ENCODE data around the gene TNFRSF1B. TPM values are rescaled to one million over a fixed set of nuclear protein-coding genes. Genes with fewer than 3 reads are reported as not detected.

TNFRSF1B gene
- total RNA-seq, 2 experiments from 2014 or later: 173 to 191 TPM

DNA sequence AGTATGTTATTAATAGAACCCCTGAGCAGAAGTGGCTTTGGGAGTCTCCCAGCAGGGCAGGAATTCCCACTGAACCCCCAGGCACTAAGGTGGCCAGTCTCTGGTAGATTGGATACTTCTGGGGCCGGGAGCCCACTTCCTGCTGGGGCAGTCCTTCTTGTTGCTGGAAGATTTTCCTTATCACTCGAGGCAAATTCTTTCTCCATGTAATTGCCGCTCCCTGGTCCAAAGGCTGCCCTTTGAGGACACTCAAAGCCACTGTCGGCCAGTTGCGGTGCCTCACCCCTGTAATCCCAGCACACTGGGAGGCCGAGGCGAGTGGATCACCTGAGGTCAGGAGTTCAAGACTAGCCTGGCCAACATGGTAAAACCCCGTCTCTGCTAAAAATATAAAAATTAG lies 22.6 kb upstream of the TNFRSF1B start:
- Mint-ChIP-seq H3K4me1 (ENCODE audit: low read depth) (peaks cover 53% of the 10 kb centered on the region), H3K9me3 (peaks cover 4% of the 10 kb centered on the region), H3K36me3 (ENCODE audit: low read depth) (peaks cover 4% of the 10 kb centered on the region), H3K4me3 (no peak overlapping the region), H3K27ac (peak overlapping the region; percentile 62), H3K27me3 (no peaks in the 10 kb centered on the region)
- ATAC-seq (no peak), DNase-seq (no peak)
- POLR2A ChIA-PET: interaction anchor here (1.0 kb wide), 2 partner anchors 9 to 11 kb away, joined by 3 to 4 read pairs; no protein-coding TSS in a partner anchor
- TF ChIP-seq, protein P1, sequence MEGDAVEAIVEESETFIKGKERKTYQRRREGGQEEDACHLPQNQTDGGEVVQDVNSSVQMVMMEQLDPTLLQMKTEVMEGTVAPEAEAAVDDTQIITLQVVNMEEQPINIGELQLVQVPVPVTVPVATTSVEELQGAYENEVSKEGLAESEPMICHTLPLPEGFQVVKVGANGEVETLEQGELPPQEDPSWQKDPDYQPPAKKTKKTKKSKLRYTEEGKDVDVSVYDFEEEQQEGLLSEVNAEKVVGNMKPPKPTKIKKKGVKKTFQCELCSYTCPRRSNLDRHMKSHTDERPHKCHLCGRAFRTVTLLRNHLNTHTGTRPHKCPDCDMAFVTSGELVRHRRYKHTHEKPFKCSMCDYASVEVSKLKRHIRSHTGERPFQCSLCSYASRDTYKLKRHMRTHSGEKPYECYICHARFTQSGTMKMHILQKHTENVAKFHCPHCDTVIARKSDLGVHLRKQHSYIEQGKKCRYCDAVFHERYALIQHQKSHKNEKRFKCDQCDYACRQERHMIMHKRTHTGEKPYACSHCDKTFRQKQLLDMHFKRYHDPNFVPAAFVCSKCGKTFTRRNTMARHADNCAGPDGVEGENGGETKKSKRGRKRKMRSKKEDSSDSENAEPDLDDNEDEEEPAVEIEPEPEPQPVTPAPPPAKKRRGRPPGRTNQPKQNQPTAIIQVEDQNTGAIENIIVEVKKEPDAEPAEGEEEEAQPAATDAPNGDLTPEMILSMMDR (IDR thresholded peaks at IDR 0.05): no peak
- intact Hi-C loops (cut with micrococcal nuclease): no loop called here
- CTCF ChIA-PET: interaction anchor here (1.0 to 1.3 kb wide), 2 partner anchors 34 to 64 kb away, joined by 3 to 6 read pairs; no protein-coding TSS in a partner anchor

- Mint-ChIP-seq H3K4me3 (no peak overlapping the region), H3K9me3 (peaks cover 9% of the 10 kb centered on the region), H3K4me1 (ENCODE audit: low read depth) (peaks cover 60% of the 10 kb centered on the region), H3K27me3 (no peaks in the 10 kb centered on the region), H3K36me3 (ENCODE audit: low read depth) (peaks cover 11% of the 10 kb centered on the region), H3K27ac (peak overlapping the region; percentile 47)
- no peak for DNase-seq
- ChIA-PET POLR2A (interaction anchor here (1.0 to 2.4 kb wide), 4 partner anchors 10 to 22 kb away, joined by 3 to 10 read pairs (median 5); partner anchors contain the start of gene TNFRSF1B), CTCF (interaction anchor here (1.3 to 1.6 kb wide), 3 partner anchors 11 to 33 kb away, joined by 3 to 8 read pairs (median 6); no protein-coding TSS in a partner anchor)
- intact Hi-C loops (cut with micrococcal nuclease): no loop called here
- ATAC-seq: no peak
- TF ChIP-seq, protein P1 (IDR thresholded peaks at IDR 0.05): no peak
These were observed 21.8 kb upstream of the TNFRSF1B start for GRCh38 chr1:12144969-12145368.

DNA sequence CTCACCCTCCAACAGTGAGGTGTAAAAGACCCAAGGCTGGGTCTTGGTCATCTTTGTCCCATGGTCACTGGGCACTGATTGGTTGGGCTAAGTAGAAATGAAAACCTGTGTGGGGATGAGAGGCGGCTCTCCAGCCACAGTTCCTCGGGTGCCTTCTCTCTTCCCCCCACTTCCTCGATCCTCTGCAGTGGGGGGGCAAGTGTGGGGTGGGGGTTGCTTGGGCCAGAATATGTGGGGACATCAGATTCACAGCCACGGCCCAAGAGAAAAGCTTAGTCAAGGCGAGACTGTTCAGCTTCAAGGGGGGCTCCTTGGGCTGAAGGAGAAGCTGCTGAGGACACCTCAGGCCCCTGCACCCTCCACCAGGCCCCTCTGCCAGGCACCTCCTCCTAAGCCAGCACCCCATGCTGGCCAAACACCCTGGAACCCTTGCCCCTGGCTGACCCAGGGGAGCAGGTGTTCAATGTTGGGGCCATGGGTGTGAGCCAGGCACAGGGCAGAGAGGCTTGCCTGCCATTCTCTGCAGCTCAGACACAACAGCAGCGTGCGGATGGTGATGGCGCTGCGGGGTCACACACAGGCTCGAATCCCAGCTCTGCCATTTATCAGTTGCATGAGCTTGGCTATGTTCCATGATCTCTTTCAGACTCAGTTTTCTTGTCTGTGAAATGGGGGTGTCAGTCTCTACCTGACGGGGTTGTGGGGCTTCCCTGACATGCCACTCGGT lies 21.0 kb upstream of the TNFRSF1B start:
- TF ChIP-seq, protein P1 (IDR thresholded peaks at IDR 0.05): no peak
- peaks cover 68% of the 10 kb centered on the region for H3K4me1 Mint-ChIP-seq (ENCODE audit: low read depth)
- DNase-seq (no peak), ATAC-seq (no peak)
- POLR2A ChIA-PET: interaction anchor here (0.5 to 2.4 kb wide), 7 partner anchors 10 to 737 kb away, joined by 3 to 10 read pairs (median 4); partner anchors contain the start of gene TNFRSF1B
- CTCF ChIA-PET: interaction anchor here (1.3 to 1.7 kb wide), 5 partner anchors 8 to 32 kb away, joined by 3 to 8 read pairs (median 5); no protein-coding TSS in a partner anchor
- H3K27me3 Mint-ChIP-seq: no peaks in the 10 kb centered on the region
- peaks cover 11% of the 10 kb centered on the region for H3K9me3 Mint-ChIP-seq
- no peak overlapping the region for H3K4me3 Mint-ChIP-seq
- H3K36me3 Mint-ChIP-seq (ENCODE audit: low read depth): peaks cover 17% of the 10 kb centered on the region
- H3K27ac Mint-ChIP-seq: peak overlapping the region; percentile 65
- intact Hi-C loops (cut with micrococcal nuclease): no loop called here

- intact Hi-C loops (cut with micrococcal nuclease): no loop called here
- DNase-seq: no peak
- CTCF ChIA-PET: interaction anchor here (1.2 to 1.7 kb wide), 6 partner anchors 9 to 43 kb away, joined by 3 to 8 read pairs (median 4); no protein-coding TSS in a partner anchor
- Mint-ChIP-seq H3K27ac (peak overlapping the region; percentile 65), H3K9me3 (peaks cover 15% of the 10 kb centered on the region), H3K4me1 (ENCODE audit: low read depth) (peaks cover 76% of the 10 kb centered on the region), H3K4me3 (no peak overlapping the region), H3K36me3 (ENCODE audit: low read depth) (peaks cover 21% of the 10 kb centered on the region), H3K27me3 (no peaks in the 10 kb centered on the region)
- POLR2A ChIA-PET: interaction anchor here (0.8 to 2.4 kb wide), 6 partner anchors 9 to 31 kb away, joined by 3 to 10 read pairs (median 4); partner anchors contain the start of gene TNFRSF1B
- ATAC-seq: no peak
- TF ChIP-seq, protein P1 (IDR thresholded peaks at IDR 0.05): no peak
These were observed 20.3 kb upstream of the TNFRSF1B start for GRCh38 chr1:12146343-12147112.
